Raji (cell line): ENCODE data around the gene VKORC1L1.

Experiments used
- POLR2A ChIP-seq: IDR thresholded peaks from 2 replicates; pipeline ENCODE4 v1.6.1; 2011; ENCODE audit warnings: low read depth, low read length, control low read depth; ENCODE audit not compliant: insufficient read depth

VKORC1L1 gene

DNA sequence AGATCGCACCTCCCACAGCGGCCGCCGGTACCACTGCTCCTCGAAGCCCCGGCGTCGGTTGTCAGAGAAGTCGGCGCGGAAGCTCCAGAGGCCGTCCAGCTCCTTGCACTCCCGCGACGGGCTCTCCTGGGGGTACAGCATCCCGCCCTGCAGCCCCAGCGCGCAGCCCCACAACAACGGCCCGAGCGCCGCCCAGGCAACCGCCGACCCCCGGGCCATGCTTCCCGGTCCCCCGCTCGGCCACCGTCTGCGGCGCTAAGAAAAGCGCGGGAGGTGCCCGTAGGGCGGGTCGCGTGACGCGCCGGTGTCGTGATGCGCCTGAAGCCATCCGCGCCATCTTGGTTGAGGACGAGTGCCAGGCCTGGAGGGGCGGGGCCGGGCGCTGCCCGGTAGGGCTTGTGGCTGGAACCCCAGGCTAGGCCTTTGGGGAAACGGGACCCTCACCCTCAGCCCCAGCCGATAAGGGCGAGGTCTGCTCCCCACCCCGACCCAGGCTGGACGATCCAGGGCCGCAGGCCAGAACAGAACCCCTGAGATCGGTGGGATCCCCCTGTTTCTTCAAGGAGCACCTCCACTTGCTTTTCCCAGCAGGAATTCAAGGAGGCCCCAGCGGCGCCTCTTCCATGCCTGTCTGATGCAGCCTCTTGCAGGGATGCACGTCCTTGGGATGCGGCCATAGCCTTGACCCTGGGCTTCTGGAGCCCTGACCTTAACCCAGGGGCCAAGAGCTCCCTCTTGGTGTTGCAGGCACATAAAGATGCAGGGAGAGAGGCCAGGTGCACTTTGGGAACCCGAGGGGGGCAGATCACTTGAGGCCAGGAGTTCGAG, 109.3 kb downstream of the VKORC1L1 start, which contains the start of gene GUSB:
Gene GUSB (minus strand): TSS at position 249 of the 828 bp plus-strand sequence. CDS start 30 bp downstream, at position 219.
- peak; percentile 84 for TF ChIP-seq POLR2A

DNA sequence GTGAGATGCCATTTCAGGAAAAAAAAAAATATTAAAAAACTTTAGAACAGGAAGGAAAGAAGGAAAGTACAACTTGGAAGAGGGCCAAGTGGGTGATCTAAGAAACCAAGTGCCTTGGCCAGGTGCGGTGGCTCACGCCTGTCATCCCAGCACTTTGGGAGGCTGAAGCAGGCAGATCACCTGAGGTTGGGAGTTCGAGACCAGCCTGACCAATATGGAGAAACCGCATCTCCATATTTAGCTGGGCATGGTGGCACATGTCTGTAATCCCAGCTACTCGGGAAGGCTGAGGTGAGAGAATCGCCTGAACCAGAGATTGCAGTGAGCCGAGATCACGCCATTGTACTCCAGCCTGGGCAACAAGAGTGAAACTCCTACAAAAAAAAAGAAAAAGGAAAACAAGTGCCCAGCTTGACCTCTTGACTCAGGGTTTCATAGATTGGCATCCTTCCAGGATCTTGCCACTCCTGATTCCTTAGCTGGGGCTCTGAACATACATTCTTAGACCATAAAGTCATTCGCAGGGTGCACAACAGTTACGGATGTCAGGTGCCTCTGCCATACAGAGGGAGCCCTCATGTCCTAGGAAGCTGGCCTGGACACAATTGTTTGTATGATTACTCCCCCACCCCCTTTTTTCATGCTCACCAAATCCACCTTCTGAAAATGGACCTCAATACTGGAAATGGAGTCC, 111.2 kb downstream of the VKORC1L1 start:
- TF ChIP-seq POLR2A, result no peak

DNA sequence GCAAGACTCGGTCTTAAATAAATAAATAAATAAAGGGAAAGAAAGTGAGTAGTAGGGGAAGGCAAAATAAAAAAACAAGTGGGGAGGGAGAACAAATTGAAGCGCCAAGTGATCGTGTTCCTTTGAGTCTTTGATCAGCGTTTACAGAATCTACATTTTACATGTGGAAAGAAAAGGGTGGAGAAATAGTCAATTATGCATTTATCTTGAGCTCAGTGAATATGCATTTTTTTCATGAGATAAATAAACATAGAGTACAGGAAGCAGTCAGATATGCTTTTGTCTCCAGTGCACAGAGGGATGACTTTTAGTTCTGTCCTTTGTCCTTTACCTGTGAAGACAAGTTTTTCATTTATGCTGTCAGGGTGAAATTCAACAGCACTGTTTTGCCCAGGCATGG, 115.2 kb downstream of the VKORC1L1 start:
- no peak for TF ChIP-seq POLR2A

GRCh38 chr7:65989694-65990080, 116.8 kb downstream of the VKORC1L1 start:
- no peak for TF ChIP-seq POLR2A

DNA sequence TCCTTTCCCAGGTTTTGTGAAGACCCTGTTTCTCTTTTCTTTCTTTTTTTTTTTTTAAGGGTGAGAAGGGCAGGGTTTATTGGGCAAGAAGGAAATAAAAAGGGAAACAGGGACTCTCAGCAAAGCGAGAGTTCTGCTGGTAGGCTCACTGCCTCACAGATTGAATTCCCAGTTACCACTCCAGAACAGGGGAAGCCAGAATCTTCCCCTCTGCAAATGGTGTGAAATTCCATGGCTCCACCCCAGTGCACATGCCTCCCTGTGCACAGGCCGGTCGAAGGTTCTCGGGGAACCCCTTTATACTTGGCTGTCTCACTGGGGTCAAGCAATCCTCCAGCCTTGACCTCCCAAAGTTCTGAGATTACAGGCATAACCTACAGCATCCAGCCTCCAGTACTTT, 119.7 kb downstream of the VKORC1L1 start:
- no peak for TF ChIP-seq POLR2A

- TF ChIP-seq POLR2A, result no peak
These were observed 134.4 kb downstream of the VKORC1L1 start for GRCh38 chr7:66007232-66007631.
